22Rv1 (cell line): ENCODE measurements around the gene SLC25A22.

Experiments
- ZFX ChIP-seq: fragments of 450-650 bp; IDR thresholded peaks from 2 replicates; pipeline ENCODE4 v1.6.1; 2017; ENCODE audit warnings: antibody characterized with exemption, borderline replicate concordance
- TF ChIP-seq, protein P1 (sequence below): fragments of 450-650 bp; IDR thresholded peaks from 2 replicates; pipeline ENCODE4 v1.5.1; 2017; ENCODE audit warnings: mild to moderate bottlenecking

DNA sequence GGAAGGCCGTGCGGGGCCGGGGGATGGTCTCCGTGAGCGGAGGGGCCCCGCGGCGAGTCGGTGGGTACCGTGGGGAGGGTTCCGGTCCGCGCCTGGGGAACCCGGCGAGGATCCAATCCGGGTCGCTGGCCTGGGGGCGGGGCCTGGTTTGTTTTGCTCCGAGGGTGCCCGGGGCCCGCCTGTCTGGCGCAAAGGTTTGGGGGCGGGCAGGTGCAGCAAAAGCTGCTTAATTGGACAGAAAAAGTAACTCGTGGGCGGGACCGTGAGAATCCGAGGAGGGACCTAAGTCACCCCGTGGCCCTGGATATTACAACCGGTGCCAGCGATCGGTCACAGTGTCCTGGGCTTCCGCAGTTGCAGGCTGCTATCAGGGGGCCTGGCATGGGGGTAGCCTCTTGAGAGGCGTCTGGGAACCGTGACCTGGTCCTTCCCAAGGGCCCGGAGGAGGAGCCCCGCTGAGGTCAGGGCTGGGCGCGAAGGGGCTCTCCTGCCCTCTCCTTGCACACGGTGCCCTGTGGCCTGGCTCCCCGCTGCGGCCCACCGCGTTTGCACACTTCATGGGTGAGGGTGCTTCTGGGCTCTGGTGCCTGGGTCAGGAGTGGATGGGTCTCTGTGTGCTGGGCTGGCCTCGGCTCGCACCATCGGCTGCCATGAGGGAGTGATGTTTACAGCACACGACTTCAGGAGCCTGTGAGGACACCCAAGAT lies 22.0 kb upstream of the SLC25A22 start:
- TF ChIP-seq, protein P1, sequence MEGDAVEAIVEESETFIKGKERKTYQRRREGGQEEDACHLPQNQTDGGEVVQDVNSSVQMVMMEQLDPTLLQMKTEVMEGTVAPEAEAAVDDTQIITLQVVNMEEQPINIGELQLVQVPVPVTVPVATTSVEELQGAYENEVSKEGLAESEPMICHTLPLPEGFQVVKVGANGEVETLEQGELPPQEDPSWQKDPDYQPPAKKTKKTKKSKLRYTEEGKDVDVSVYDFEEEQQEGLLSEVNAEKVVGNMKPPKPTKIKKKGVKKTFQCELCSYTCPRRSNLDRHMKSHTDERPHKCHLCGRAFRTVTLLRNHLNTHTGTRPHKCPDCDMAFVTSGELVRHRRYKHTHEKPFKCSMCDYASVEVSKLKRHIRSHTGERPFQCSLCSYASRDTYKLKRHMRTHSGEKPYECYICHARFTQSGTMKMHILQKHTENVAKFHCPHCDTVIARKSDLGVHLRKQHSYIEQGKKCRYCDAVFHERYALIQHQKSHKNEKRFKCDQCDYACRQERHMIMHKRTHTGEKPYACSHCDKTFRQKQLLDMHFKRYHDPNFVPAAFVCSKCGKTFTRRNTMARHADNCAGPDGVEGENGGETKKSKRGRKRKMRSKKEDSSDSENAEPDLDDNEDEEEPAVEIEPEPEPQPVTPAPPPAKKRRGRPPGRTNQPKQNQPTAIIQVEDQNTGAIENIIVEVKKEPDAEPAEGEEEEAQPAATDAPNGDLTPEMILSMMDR, result no peak
- TF ChIP-seq ZFX, result no peak
